HEK293 (cell line): ENCODE measurements around the gene KRTAP12-3.
A peak's percentile ranks its signal among the peaks of the same experiment; 100 is the strongest.

Experiments used
- CTCF ChIA-PET: fragments of 350-600 bp; formaldehyde crosslinking; extraction: SDS; loops from one replicate; lab custom pipeline; 2021; ENCODE audit warnings: antibody characterized with exemption; lab: Yijun Ruan, JAX
- POLR2A ChIA-PET: fragments of 300-600 bp; formaldehyde crosslinking; extraction: SDS; loops from one replicate; lab custom pipeline; 2020; ENCODE audit warnings: antibody characterized with exemption, inconsistent platforms; lab: Yijun Ruan, JAX
- H3K27ac ChIP-seq: fragments of 200-500 bp; sonication (Bioruptor generic); 2 replicates; pipeline ENCODE4 v1.5.1; 2014; ENCODE audit warnings: low read depth, low read length, control low read depth, inconsistent platforms; ENCODE audit errors: extremely low read depth
- H3K36me3 ChIP-seq, 2 experiments: fragments of 200-500 bp in 1 of 2; sonication (Bioruptor generic) in 1 of 2; 1 replicate in 1 of 2; 2 replicates in 1 of 2; pipeline ENCODE4 v1.5.1; 2014 to 2017; ENCODE audit warnings: inconsistent platforms in 2 of 2, low read length in 2 of 2; ENCODE audit not compliant: control insufficient read depth in 2 of 2, insufficient read depth in 1 of 2
- H3K4me1 ChIP-seq: fragments of 200-500 bp; sonication (Bioruptor generic); 2 replicates; pipeline ENCODE4 v1.5.1; 2014; ENCODE audit warnings: mild to moderate bottlenecking, low read length, inconsistent platforms; ENCODE audit not compliant: control insufficient read depth, insufficient read depth
- H3K4me3 ChIP-seq: 2 replicates; pipeline ENCODE4 v1.5.1; 2011; ENCODE audit warnings: low read depth, mild to moderate bottlenecking, control low read depth, low read length, moderate library complexity
- H3K9me3 ChIP-seq: fragments of 200-500 bp; sonication (Bioruptor generic); 2 replicates; pipeline ENCODE4 v1.5.1; 2014; ENCODE audit warnings: low read depth, low read length, inconsistent platforms; ENCODE audit not compliant: control insufficient read depth, insufficient read depth
- ELK4 ChIP-seq: IDR thresholded peaks from 2 replicates; pipeline ENCODE4 v1.6.1; 2011; ENCODE audit warnings: mild to moderate bottlenecking, low read depth, low read length, borderline replicate concordance
- FEZF1 ChIP-seq: fragments of 450-650 bp; formaldehyde crosslinking; IDR thresholded peaks from 2 replicates; pipeline ENCODE4 v1.5.1; 2016; ENCODE audit warnings: missing biosample characterization, missing genetic modification characterization
- KLF7 ChIP-seq: fragments of 450-650 bp; formaldehyde crosslinking; IDR thresholded peaks from 2 replicates; pipeline ENCODE4 v1.5.1; 2016; ENCODE audit warnings: missing biosample characterization, missing genetic modification characterization, borderline replicate concordance
- KLF9 ChIP-seq: fragments of 450-650 bp; formaldehyde crosslinking; IDR thresholded peaks from 2 replicates; pipeline ENCODE4 v1.5.1; 2016; ENCODE audit warnings: missing biosample characterization, missing genetic modification characterization, low read depth
- MYNN ChIP-seq: fragments of 450-650 bp; formaldehyde crosslinking; IDR thresholded peaks from 2 replicates; pipeline ENCODE4 v1.5.1; 2016; ENCODE audit warnings: missing biosample characterization, missing genetic modification characterization, borderline replicate concordance
- SETDB1 ChIP-seq: IDR thresholded peaks from one replicate; pipeline ENCODE4 v1.6.1; 2017; ENCODE audit warnings: mild to moderate bottlenecking, low read length, moderate library complexity, mixed read lengths; ENCODE audit not compliant: insufficient read length
- SP7 ChIP-seq: fragments of 450-650 bp; formaldehyde crosslinking; IDR thresholded peaks from 2 replicates; pipeline ENCODE4 v1.5.1; 2016; ENCODE audit warnings: missing biosample characterization, missing genetic modification characterization
- WT1 ChIP-seq: fragments of 450-650 bp; formaldehyde crosslinking; IDR thresholded peaks from 2 replicates; pipeline ENCODE4 v1.5.1; 2016; ENCODE audit warnings: missing biosample characterization, missing genetic modification characterization
- YY1 ChIP-seq: fragments of 450-650 bp; formaldehyde crosslinking; IDR thresholded peaks from 2 replicates; pipeline ENCODE4 v1.5.1; 2018; ENCODE audit warnings: missing biosample characterization, missing genetic modification characterization
- ZEB2 ChIP-seq: fragments of 450-650 bp; formaldehyde crosslinking; IDR thresholded peaks from 2 replicates; pipeline ENCODE4 v1.5.1; 2016; ENCODE audit warnings: missing biosample characterization, missing genetic modification characterization
- ZFP37 ChIP-seq: fragments of 450-650 bp; formaldehyde crosslinking; IDR thresholded peaks from 2 replicates; pipeline ENCODE4 v1.5.1; 2016; ENCODE audit warnings: missing biosample characterization, missing genetic modification characterization
- ZFP69B ChIP-seq: fragments of 450-650 bp; formaldehyde crosslinking; IDR thresholded peaks from 2 replicates; pipeline ENCODE4 v1.5.1; 2016; ENCODE audit warnings: missing biosample characterization, missing genetic modification characterization
- ZIC2 ChIP-seq: fragments of 450-650 bp; formaldehyde crosslinking; IDR thresholded peaks from 2 replicates; pipeline ENCODE4 v1.5.1; 2016; ENCODE audit warnings: missing biosample characterization, missing genetic modification characterization
- ZNF146 ChIP-seq: fragments of 450-650 bp; formaldehyde crosslinking; IDR thresholded peaks from 2 replicates; pipeline ENCODE4 v1.5.1; 2016; ENCODE audit warnings: missing biosample characterization, missing genetic modification characterization
- ZNF175 ChIP-seq: fragments of 450-650 bp; formaldehyde crosslinking; IDR thresholded peaks from 2 replicates; pipeline ENCODE4 v1.5.1; 2016; ENCODE audit warnings: missing biosample characterization, missing genetic modification characterization
- ZNF18 ChIP-seq: fragments of 450-650 bp; formaldehyde crosslinking; IDR thresholded peaks from 2 replicates; pipeline ENCODE4 v1.5.1; 2016; ENCODE audit warnings: missing biosample characterization, missing genetic modification characterization
- ZNF202 ChIP-seq: fragments of 450-650 bp; formaldehyde crosslinking; IDR thresholded peaks from 2 replicates; pipeline ENCODE4 v1.5.1; 2016; ENCODE audit warnings: missing biosample characterization, missing genetic modification characterization, borderline replicate concordance
- ZNF223 ChIP-seq: fragments of 450-650 bp; formaldehyde crosslinking; IDR thresholded peaks from 2 replicates; pipeline ENCODE4 v1.5.1; 2016; ENCODE audit warnings: missing biosample characterization, missing genetic modification characterization
- ZNF23 ChIP-seq: fragments of 450-650 bp; formaldehyde crosslinking; IDR thresholded peaks from 2 replicates; pipeline ENCODE4 v1.5.1; 2016; ENCODE audit warnings: missing biosample characterization, missing genetic modification characterization, borderline replicate concordance
- ZNF26 ChIP-seq: fragments of 450-650 bp; formaldehyde crosslinking; IDR thresholded peaks from 2 replicates; pipeline ENCODE4 v1.5.1; 2016; ENCODE audit warnings: missing biosample characterization, missing genetic modification characterization
- ZNF274 ChIP-seq, 2 experiments: fragments of 200-500 bp in 1 of 2; fragments of 450-650 bp in 1 of 2; sonication (Bioruptor generic) in 1 of 2; formaldehyde crosslinking in 1 of 2; IDR thresholded peaks; 2 replicates each; pipeline versions ENCODE4 v1.5.1 to v1.6.1; 2014 to 2016; ENCODE audit warnings: borderline replicate concordance in 1 of 2, inconsistent platforms in 1 of 2, low read length in 1 of 2, missing biosample characterization in 1 of 2, missing genetic modification characterization in 1 of 2
- ZNF324 ChIP-seq: fragments of 450-650 bp; formaldehyde crosslinking; IDR thresholded peaks from 2 replicates; pipeline ENCODE4 v1.5.1; 2016; ENCODE audit warnings: missing biosample characterization, missing genetic modification characterization
- ZNF433 ChIP-seq: fragments of 450-650 bp; formaldehyde crosslinking; IDR thresholded peaks from 2 replicates; pipeline ENCODE4 v1.5.1; 2016; ENCODE audit warnings: missing biosample characterization, missing genetic modification characterization, low read depth
- ZNF48 ChIP-seq: fragments of 450-650 bp; formaldehyde crosslinking; IDR thresholded peaks from 2 replicates; pipeline ENCODE4 v1.5.1; 2016; ENCODE audit warnings: missing biosample characterization, missing genetic modification characterization
- ZNF555 ChIP-seq: fragments of 450-650 bp; formaldehyde crosslinking; conservative IDR thresholded peaks from 2 replicates; pipeline ENCODE4 v1.5.1; 2017; ENCODE audit warnings: missing biosample characterization, mild to moderate bottlenecking, missing genetic modification characterization, inconsistent platforms
- ZNF600 ChIP-seq: fragments of 450-650 bp; formaldehyde crosslinking; IDR thresholded peaks from 2 replicates; pipeline ENCODE4 v1.5.1; 2016; ENCODE audit warnings: missing biosample characterization, missing genetic modification characterization
- ZNF624 ChIP-seq: fragments of 450-650 bp; formaldehyde crosslinking; IDR thresholded peaks from 2 replicates; pipeline ENCODE4 v1.5.1; 2017; ENCODE audit warnings: missing biosample characterization, missing genetic modification characterization

The KRTAP12-3 gene

GRCh38 chr21:44653656-44654575 lies 3.8 kb upstream of the KRTAP12-3 start:
- POLR2A ChIA-PET, result no interaction called here
- Histone ChIP-seq H3K4me1 (no peaks in the 10 kb centered on the region), H3K4me3 (no peak overlapping the region)
- TF ChIP-seq ZIC2 (tag by site-specific recombination) (peak; percentile 96), YY1 (no peak)
- TF ChIP-seq, all 188 proteins: peak for 1
- H3K9me3 ChIP-seq, result no peaks in the 10 kb centered on the region
- CTCF ChIA-PET, result no interaction called here
- H3K36me3 ChIP-seq, result no peaks in the 10 kb centered on the region
- H3K27ac ChIP-seq, result no peak overlapping the region

GRCh38 chr21:44654576-44655175 lies 3.1 kb upstream of the KRTAP12-3 start, which contains the start of gene KRTAP12-4:
Gene KRTAP12-4 (minus strand): TSS chr21:44654659. CDS start chr21:44654614, 45 bp downstream.
- no peak for TF ChIP-seq ZNF624 (tag by site-specific recombination)
- TF ChIP-seq ZNF146 (tag by site-specific recombination), result no peak
- no peak for TF ChIP-seq ZNF555 (tag by site-specific recombination)
- no peak for TF ChIP-seq KLF9
- TF ChIP-seq ZFP69B (tag by site-specific recombination), result no peak
- TF ChIP-seq FEZF1 (tag by site-specific recombination), result no peak
- TF ChIP-seq ZNF433 (tag by site-specific recombination), result no peak
- TF ChIP-seq ZNF324 (tag by site-specific recombination), result no peak
- TF ChIP-seq ZEB2 (tag by site-specific recombination), result no peak
- no peak for TF ChIP-seq ZFP37 (tag by site-specific recombination)
- no peak for TF ChIP-seq ZNF274 (IDR thresholded peaks at IDR 0.05; ENCODE audit: low read length)
- no peak for TF ChIP-seq ZNF274 (tag by site-specific recombination; IDR thresholded peaks at IDR 0.05; ENCODE audit: borderline replicate concordance)
- no peak for TF ChIP-seq ZNF18 (tag by site-specific recombination)
- no peak for TF ChIP-seq ELK4
- no peak for TF ChIP-seq ZNF23
- TF ChIP-seq ZNF175 (tag by site-specific recombination), result no peak
- Histone ChIP-seq H3K4me3 (no peak within 1 kb of the TSS), H3K4me1 (no peaks in the 10 kb centered on the region), H3K27ac (no peak within 1 kb of the TSS), H3K9me3 (no peaks in the 10 kb centered on the region), H3K36me3 (no peaks in the 10 kb centered on the region)
- ChIA-PET POLR2A (no interaction called here), CTCF (no interaction called here)

GRCh38 chr21:44656868-44657267 lies 864 bp upstream of the KRTAP12-3 start:
- POLR2A ChIA-PET, result no interaction called here
- no peak overlapping the region for H3K27ac ChIP-seq
- CTCF ChIA-PET, result no interaction called here
- H3K36me3 ChIP-seq, result no peaks in the 10 kb centered on the region
- no peak overlapping the region for H3K4me3 ChIP-seq
- H3K4me1 ChIP-seq, result no peaks in the 10 kb centered on the region
- H3K9me3 ChIP-seq, result no peaks in the 10 kb centered on the region
- TF ChIP-seq ZFP69B (tag by site-specific recombination) (no peak), MYNN (tag by site-specific recombination) (no peak), ZNF175 (tag by site-specific recombination) (no peak), ZNF48 (no peak), ZNF202 (no peak), SP7 (no peak), ZNF26 (tag by site-specific recombination) (no peak), SETDB1 (no peak), WT1 (tag by site-specific recombination) (no peak), ZNF223 (tag by site-specific recombination) (no peak), ZNF600 (tag by site-specific recombination) (no peak), KLF7 (no peak), ZNF146 (tag by site-specific recombination) (no peak)
